ENCODE results near the gene RAB8A. TPM values are rescaled to one million over a fixed set of nuclear protein-coding genes. Genes with fewer than 3 reads are reported as not detected.

RAB8A gene
- total and polyA plus RNA-seq, 9 of the 15 experiments (the other 6 are each of a cell fraction or from before 2014, with no cell fraction given): 11.2 to 102 (median 53.2) TPM

DNA sequence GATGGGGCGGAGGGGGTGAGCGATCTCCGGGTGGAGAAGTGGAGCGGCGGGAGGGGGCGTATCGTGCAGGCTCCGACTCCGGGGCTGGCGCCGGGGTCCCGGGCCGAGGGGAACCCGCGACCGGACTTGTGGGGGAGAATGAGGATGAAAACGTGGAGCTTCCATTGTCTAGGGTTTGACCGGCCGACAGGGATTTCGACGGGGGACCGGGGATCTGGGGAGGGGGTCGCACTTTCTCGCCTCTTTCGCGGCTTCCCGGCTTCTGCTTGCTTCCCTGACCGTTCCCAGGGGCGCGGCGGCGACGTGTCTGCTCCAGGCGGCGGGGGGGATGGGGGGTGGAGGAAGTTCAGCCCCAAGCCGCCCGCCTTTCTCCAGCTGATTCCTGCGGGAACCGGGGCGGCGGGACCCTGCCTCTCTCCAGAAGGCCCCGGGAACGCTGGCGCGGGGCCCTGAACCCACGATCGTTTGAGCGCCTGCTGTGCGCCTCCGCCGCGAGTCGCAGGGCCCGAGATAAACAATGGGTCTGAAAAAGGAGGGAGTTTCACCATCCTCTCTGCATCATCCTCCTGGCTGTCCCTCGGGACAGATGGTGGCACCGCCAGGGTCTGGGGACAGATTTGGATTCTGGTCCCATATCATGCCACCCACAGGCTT is 34.6 kb upstream of the RAB8A start (continued):
- TF ChIP-seq, protein P1, sequence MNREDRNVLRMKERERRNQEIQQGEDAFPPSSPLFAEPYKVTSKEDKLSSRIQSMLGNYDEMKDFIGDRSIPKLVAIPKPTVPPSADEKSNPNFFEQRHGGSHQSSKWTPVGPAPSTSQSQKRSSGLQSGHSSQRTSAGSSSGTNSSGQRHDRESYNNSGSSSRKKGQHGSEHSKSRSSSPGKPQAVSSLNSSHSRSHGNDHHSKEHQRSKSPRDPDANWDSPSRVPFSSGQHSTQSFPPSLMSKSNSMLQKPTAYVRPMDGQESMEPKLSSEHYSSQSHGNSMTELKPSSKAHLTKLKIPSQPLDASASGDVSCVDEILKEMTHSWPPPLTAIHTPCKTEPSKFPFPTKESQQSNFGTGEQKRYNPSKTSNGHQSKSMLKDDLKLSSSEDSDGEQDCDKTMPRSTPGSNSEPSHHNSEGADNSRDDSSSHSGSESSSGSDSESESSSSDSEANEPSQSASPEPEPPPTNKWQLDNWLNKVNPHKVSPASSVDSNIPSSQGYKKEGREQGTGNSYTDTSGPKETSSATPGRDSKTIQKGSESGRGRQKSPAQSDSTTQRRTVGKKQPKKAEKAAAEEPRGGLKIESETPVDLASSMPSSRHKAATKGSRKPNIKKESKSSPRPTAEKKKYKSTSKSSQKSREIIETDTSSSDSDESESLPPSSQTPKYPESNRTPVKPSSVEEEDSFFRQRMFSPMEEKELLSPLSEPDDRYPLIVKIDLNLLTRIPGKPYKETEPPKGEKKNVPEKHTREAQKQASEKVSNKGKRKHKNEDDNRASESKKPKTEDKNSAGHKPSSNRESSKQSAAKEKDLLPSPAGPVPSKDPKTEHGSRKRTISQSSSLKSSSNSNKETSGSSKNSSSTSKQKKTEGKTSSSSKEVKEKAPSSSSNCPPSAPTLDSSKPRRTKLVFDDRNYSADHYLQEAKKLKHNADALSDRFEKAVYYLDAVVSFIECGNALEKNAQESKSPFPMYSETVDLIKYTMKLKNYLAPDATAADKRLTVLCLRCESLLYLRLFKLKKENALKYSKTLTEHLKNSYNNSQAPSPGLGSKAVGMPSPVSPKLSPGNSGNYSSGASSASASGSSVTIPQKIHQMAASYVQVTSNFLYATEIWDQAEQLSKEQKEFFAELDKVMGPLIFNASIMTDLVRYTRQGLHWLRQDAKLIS (CRISPR knock-in tag; IDR thresholded peaks at IDR 0.05): peak; percentile 21; the same call in 1 of the 2 replicates
- no peak; the same call in 1 of the 2 replicates for TF ChIP-seq SP1 (CRISPR knock-in tag; IDR thresholded peaks at IDR 0.05)
- TF ChIP-seq, protein P2, sequence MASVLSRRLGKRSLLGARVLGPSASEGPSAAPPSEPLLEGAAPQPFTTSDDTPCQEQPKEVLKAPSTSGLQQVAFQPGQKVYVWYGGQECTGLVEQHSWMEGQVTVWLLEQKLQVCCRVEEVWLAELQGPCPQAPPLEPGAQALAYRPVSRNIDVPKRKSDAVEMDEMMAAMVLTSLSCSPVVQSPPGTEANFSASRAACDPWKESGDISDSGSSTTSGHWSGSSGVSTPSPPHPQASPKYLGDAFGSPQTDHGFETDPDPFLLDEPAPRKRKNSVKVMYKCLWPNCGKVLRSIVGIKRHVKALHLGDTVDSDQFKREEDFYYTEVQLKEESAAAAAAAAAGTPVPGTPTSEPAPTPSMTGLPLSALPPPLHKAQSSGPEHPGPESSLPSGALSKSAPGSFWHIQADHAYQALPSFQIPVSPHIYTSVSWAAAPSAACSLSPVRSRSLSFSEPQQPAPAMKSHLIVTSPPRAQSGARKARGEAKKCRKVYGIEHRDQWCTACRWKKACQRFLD (CRISPR knock-in tag; IDR thresholded peaks at IDR 0.05): 0 out of 2 replicates have a peak, but pooled peaks have one; percentile 7
- TF ChIP-seq, protein P3, sequence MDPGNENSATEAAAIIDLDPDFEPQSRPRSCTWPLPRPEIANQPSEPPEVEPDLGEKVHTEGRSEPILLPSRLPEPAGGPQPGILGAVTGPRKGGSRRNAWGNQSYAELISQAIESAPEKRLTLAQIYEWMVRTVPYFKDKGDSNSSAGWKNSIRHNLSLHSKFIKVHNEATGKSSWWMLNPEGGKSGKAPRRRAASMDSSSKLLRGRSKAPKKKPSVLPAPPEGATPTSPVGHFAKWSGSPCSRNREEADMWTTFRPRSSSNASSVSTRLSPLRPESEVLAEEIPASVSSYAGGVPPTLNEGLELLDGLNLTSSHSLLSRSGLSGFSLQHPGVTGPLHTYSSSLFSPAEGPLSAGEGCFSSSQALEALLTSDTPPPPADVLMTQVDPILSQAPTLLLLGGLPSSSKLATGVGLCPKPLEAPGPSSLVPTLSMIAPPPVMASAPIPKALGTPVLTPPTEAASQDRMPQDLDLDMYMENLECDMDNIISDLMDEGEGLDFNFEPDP (CRISPR knock-in tag; IDR thresholded peaks at IDR 0.05): no peak
- TF ChIP-seq, protein P4, sequence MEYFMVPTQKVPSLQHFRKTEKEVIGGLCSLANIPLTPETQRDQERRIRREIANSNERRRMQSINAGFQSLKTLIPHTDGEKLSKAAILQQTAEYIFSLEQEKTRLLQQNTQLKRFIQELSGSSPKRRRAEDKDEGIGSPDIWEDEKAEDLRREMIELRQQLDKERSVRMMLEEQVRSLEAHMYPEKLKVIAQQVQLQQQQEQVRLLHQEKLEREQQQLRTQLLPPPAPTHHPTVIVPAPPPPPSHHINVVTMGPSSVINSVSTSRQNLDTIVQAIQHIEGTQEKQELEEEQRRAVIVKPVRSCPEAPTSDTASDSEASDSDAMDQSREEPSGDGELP (CRISPR knock-in tag; IDR thresholded peaks at IDR 0.05; ENCODE audit: borderline replicate concordance): peak; percentile 76
- no peak for TF ChIP-seq ZNF232 (CRISPR knock-in tag; IDR thresholded peaks at IDR 0.05)
- TF ChIP-seq, protein P5, sequence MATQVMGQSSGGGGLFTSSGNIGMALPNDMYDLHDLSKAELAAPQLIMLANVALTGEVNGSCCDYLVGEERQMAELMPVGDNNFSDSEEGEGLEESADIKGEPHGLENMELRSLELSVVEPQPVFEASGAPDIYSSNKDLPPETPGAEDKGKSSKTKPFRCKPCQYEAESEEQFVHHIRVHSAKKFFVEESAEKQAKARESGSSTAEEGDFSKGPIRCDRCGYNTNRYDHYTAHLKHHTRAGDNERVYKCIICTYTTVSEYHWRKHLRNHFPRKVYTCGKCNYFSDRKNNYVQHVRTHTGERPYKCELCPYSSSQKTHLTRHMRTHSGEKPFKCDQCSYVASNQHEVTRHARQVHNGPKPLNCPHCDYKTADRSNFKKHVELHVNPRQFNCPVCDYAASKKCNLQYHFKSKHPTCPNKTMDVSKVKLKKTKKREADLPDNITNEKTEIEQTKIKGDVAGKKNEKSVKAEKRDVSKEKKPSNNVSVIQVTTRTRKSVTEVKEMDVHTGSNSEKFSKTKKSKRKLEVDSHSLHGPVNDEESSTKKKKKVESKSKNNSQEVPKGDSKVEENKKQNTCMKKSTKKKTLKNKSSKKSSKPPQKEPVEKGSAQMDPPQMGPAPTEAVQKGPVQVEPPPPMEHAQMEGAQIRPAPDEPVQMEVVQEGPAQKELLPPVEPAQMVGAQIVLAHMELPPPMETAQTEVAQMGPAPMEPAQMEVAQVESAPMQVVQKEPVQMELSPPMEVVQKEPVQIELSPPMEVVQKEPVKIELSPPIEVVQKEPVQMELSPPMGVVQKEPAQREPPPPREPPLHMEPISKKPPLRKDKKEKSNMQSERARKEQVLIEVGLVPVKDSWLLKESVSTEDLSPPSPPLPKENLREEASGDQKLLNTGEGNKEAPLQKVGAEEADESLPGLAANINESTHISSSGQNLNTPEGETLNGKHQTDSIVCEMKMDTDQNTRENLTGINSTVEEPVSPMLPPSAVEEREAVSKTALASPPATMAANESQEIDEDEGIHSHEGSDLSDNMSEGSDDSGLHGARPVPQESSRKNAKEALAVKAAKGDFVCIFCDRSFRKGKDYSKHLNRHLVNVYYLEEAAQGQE (IDR thresholded peaks at IDR 0.05; ENCODE audit: borderline replicate concordance): peak; percentile 36; the same call in 1 of the 2 replicates
- TF ChIP-seq, protein P5 (CRISPR knock-in tag; IDR thresholded peaks at IDR 0.05; ENCODE audit: low read depth): no peak
- no peak for TF ChIP-seq SPI1 (IDR thresholded peaks at IDR 0.05; ENCODE audit: borderline replicate concordance, low read depth, low read length)
- TF ChIP-seq NBN (IDR thresholded peaks at IDR 0.05; ENCODE audit: low read depth): no peak
- no peak for TF ChIP-seq RHOXF2B (CRISPR knock-in tag; conservative IDR thresholded peaks at IDR 0.05)
